H1 (cell line): ENCODE data around the gene HIPK2. TPM values are rescaled to one million over a fixed set of nuclear protein-coding genes. Genes with fewer than 3 reads are reported as not detected.

Experiments used
- CTCF ChIA-PET: fragments of 300-600 bp; sonication (Branson Sonifier 250); formaldehyde crosslinking; loops from one replicate; lab custom pipeline; 2021; ENCODE audit not compliant: partially characterized antibody; lab: Charles Lee
- POLR2A ChIA-PET: fragments of 300-600 bp; sonication (Branson Sonifier 250); formaldehyde crosslinking; loops from one replicate; lab custom pipeline; 2021; ENCODE audit warnings: inconsistent platforms; ENCODE audit not compliant: partially characterized antibody; lab: Charles Lee
- DNase-seq, 2 experiments: peaks; one replicate each; pipeline versions ENCODE4 v3.0.0 to v3.0.0-alpha.2; 2010 to 2022; ENCODE audit warnings: low spot score in 2 of 2, low read depth in 1 of 2, mixed read lengths in 1 of 2
- FAIRE-seq: peaks from 2 replicates; lab custom pipeline; 2011; peaks lifted over from hg19 to GRCh38; lab: Jason Lieb, UNC
- H2AFZ ChIP-seq: 2 replicates; pipeline ENCODE4 v1.8.1; 2012; ENCODE audit warnings: low read length, inconsistent platforms
- H2AK5ac ChIP-seq: 2 replicates; pipeline ENCODE4 v1.6.1; 2013; ENCODE audit warnings: low read depth, low read length
- H2BK120ac ChIP-seq: replicated peaks from 2 replicates; pipeline ENCODE3; 2013; ENCODE audit warnings: low read depth, low read length, inconsistent platforms
- H2BK12ac ChIP-seq: 2 replicates; pipeline ENCODE4 v1.6.1; 2013; ENCODE audit warnings: low read depth, low read length
- H2BK15ac ChIP-seq: 2 replicates; pipeline ENCODE4 v1.6.1; 2013; ENCODE audit warnings: low read length
- H2BK20ac ChIP-seq: 2 replicates; pipeline ENCODE4 v1.6.1; 2013; ENCODE audit warnings: low read length
- H2BK5ac ChIP-seq: 2 replicates; pipeline ENCODE4 v1.6.1; 2013; ENCODE audit warnings: low read depth, low read length
- H3K14ac ChIP-seq: 2 replicates; pipeline ENCODE4 v1.6.1; 2013; ENCODE audit warnings: inconsistent platforms; ENCODE audit not compliant: insufficient read length
- H3K18ac ChIP-seq: 2 replicates; pipeline ENCODE4 v1.6.1; 2013; ENCODE audit warnings: low read length; ENCODE audit errors: extremely low read depth
- H3K23ac ChIP-seq: 2 replicates; pipeline ENCODE4 v1.6.1; 2013; ENCODE audit warnings: inconsistent platforms; ENCODE audit not compliant: insufficient read length
- H3K23me2 ChIP-seq: 2 replicates; pipeline ENCODE4 v1.6.1; 2013; ENCODE audit warnings: low read depth, low read length
- H3K27ac ChIP-seq: 2 replicates; pipeline ENCODE4 v1.6.1; 2011; ENCODE audit warnings: low read depth, low read length, inconsistent platforms
- H3K27me3 ChIP-seq, 4 experiments: replicated peaks in 1 of 4; 1 replicate in 1 of 4; 2 replicates in 3 of 4; pipeline versions ENCODE4 v1.6.1 to v1.8.1; 2011 to 2013; ENCODE audit warnings: low read length in 3 of 4, mild to moderate bottlenecking in 3 of 4, inconsistent platforms in 2 of 4, mixed read lengths in 2 of 4, moderate library complexity in 1 of 4; ENCODE audit not compliant: control insufficient read depth in 3 of 4, insufficient read depth in 3 of 4; ENCODE audit errors: extremely low read depth in 1 of 4
- H3K36me3 ChIP-seq, 4 experiments: 2 replicates each; pipeline versions ENCODE4 v1.6.1 to v1.8.1; 2011 to 2013; ENCODE audit warnings: mild to moderate bottlenecking in 4 of 4, low read length in 3 of 4, moderate library complexity in 2 of 4, control low read depth in 1 of 4, inconsistent platforms in 1 of 4; ENCODE audit not compliant: insufficient read depth in 4 of 4, control insufficient read depth in 2 of 4
- H3K4ac ChIP-seq: replicated peaks from 2 replicates; pipeline ENCODE3; 2013; ENCODE audit warnings: low read length, low read depth, mixed read lengths, inconsistent platforms; ENCODE audit not compliant: insufficient read length
- H3K4me1 ChIP-seq, 4 experiments: replicated peaks in 1 of 4; 1 replicate in 1 of 4; 2 replicates in 3 of 4; pipeline versions ENCODE4 v1.6.1 to v1.8.1; 2011 to 2013; ENCODE audit warnings: low read length in 3 of 4, inconsistent platforms in 2 of 4, mixed read lengths in 1 of 4; ENCODE audit not compliant: insufficient read depth in 4 of 4, control insufficient read depth in 3 of 4
- H3K4me2 ChIP-seq, 2 experiments: 2 replicates each; pipeline versions ENCODE4 v1.6.1 to v1.8.1; 2011 to 2013; ENCODE audit warnings: low read depth in 2 of 2, low read length in 2 of 2, control low read depth in 1 of 2, inconsistent platforms in 1 of 2, mild to moderate bottlenecking in 1 of 2; ENCODE audit not compliant: insufficient read depth in 1 of 2
- H3K4me3 ChIP-seq, 4 experiments: fragments of 200-600, 300-600 bp in 1 of 4; sonication (generic), shearing (Covaris generic), sonication (Bioruptor Twin) in 1 of 4; 2 replicates each; pipeline versions ENCODE4 v1.5.1 to v1.8.1; 2011 to 2016; ENCODE audit warnings: low read length in 4 of 4, low read depth in 3 of 4, control low read depth in 2 of 4, inconsistent platforms in 2 of 4, mild to moderate bottlenecking in 2 of 4, mixed read lengths in 1 of 4, moderate library complexity in 1 of 4; ENCODE audit not compliant: insufficient read depth in 2 of 4; ENCODE audit errors: extremely low read depth in 1 of 4
- H3K56ac ChIP-seq: replicated peaks from 2 replicates; pipeline ENCODE3; 2013; ENCODE audit warnings: low read depth, mild to moderate bottlenecking, mixed read lengths, low read length, inconsistent platforms; ENCODE audit not compliant: insufficient read length
- H3K79me1 ChIP-seq: 2 replicates; pipeline ENCODE4 v1.6.1; 2013; ENCODE audit warnings: low read depth, low read length, control low read depth
- H3K79me2 ChIP-seq, 2 experiments: 2 replicates each; pipeline versions ENCODE4 v1.6.1 to v1.8.1; 2012 to 2013; ENCODE audit warnings: low read length in 2 of 2, mild to moderate bottlenecking in 2 of 2, inconsistent platforms in 1 of 2; ENCODE audit not compliant: insufficient read depth in 2 of 2, control insufficient read depth in 1 of 2
- H3K9ac ChIP-seq, 4 experiments: replicated peaks in 1 of 4; 1 replicate in 1 of 4; 2 replicates in 3 of 4; pipeline versions ENCODE4 v1.6.1 to v1.8.1; 2011 to 2013; ENCODE audit warnings: low read depth in 3 of 4, low read length in 3 of 4, control low read depth in 2 of 4, mild to moderate bottlenecking in 2 of 4, moderate library complexity in 2 of 4, inconsistent platforms in 1 of 4; ENCODE audit errors: extremely low read depth in 1 of 4
- H3K9me3 ChIP-seq, 2 experiments: 2 replicates each; pipeline versions ENCODE4 v1.6.1 to v1.8.1; 2012 to 2013; ENCODE audit warnings: mild to moderate bottlenecking in 2 of 2, moderate library complexity in 2 of 2, control low read depth in 1 of 2, inconsistent platforms in 1 of 2, low read depth in 1 of 2, low read length in 1 of 2, mixed read lengths in 1 of 2; ENCODE audit not compliant: insufficient read depth in 2 of 2
- H4K20me1 ChIP-seq, 2 experiments: replicated peaks in 1 of 2; 2 replicates each; pipeline versions ENCODE3 to v1.8.1; 2011 to 2013; ENCODE audit warnings: inconsistent platforms in 2 of 2, low read length in 2 of 2, mild to moderate bottlenecking in 1 of 2; ENCODE audit not compliant: insufficient read depth in 2 of 2, control insufficient read depth in 1 of 2
- H4K5ac ChIP-seq: 2 replicates; pipeline ENCODE4 v1.6.1; 2013; ENCODE audit warnings: low read length, low read depth, mixed read lengths, inconsistent platforms; ENCODE audit not compliant: insufficient read length
- H4K8ac ChIP-seq: 2 replicates; pipeline ENCODE4 v1.8.0; 2013; ENCODE audit warnings: mild to moderate bottlenecking, moderate library complexity, low read length, inconsistent platforms; ENCODE audit not compliant: insufficient read depth; ENCODE audit errors: extremely low read depth
- H4K91ac ChIP-seq: replicated peaks from 2 replicates; pipeline ENCODE3; 2013; ENCODE audit warnings: low read length, mixed read lengths, inconsistent platforms; ENCODE audit not compliant: insufficient read length
- ATF2 ChIP-seq: IDR thresholded peaks from 2 replicates; pipeline ENCODE4 v1.6.1; 2012; ENCODE audit warnings: low read length, inconsistent platforms
- BRCA1 ChIP-seq: IDR thresholded peaks from 2 replicates; pipeline ENCODE4 v1.6.1; 2012; ENCODE audit warnings: low read depth, low read length, improper control_type of control experiment
- CBX8 ChIP-seq: fragments of 300-800, 300-1000 bp; sonication (generic); IDR thresholded peaks from 2 replicates; pipeline ENCODE4 v1.7.1; 2016; ENCODE audit warnings: low read depth, low read length, borderline replicate concordance
- CEBPB ChIP-seq: IDR thresholded peaks from 2 replicates; pipeline ENCODE4 v1.6.1; 2012; ENCODE audit warnings: low read depth, low read length
- KDM1A ChIP-seq: fragments of 200-600, 300-600 bp; sonication (generic); IDR thresholded peaks from 2 replicates; pipeline ENCODE4 v1.7.1; 2016; ENCODE audit warnings: mild to moderate bottlenecking, low read length, borderline replicate concordance
- KDM4A ChIP-seq: IDR thresholded peaks from one replicate; pipeline ENCODE4 v1.7.1; 2012; ENCODE audit warnings: low read depth, mild to moderate bottlenecking, moderate library complexity, low read length, inconsistent platforms; ENCODE audit not compliant: severe bottlenecking
- RNF2 ChIP-seq: fragments of 200-900, 300-1000 bp; sonication (generic); IDR thresholded peaks from 2 replicates; pipeline ENCODE4 v1.7.1; 2016; ENCODE audit warnings: borderline replicate concordance, low read depth, mild to moderate bottlenecking, antibody characterized with exemption, low read length; ENCODE audit not compliant: poor library complexity, severe bottlenecking; ENCODE audit errors: missing control alignments
- SP2 ChIP-seq: IDR thresholded peaks from 2 replicates; pipeline ENCODE4 v1.6.1; 2012; ENCODE audit warnings: mild to moderate bottlenecking, low read length, inconsistent platforms
- WGBS, 2 experiments: shearing (Covaris generic) in 1 of 2; methylation state at CpG; one replicate each; pipeline versions ENCODE4 v1.1.6 to v1.1.7; 2013 to 2015; ENCODE audit warnings: low lambda C conversion rate in 2 of 2, mixed read lengths in 2 of 2, inconsistent platforms in 1 of 2, low coverage in 1 of 2, missing lambda C conversion rate in 1 of 2; ENCODE audit not compliant: insufficient replicate concordance in 2 of 2, insufficient coverage in 1 of 2, insufficient read length in 1 of 2; ENCODE audit errors: extremely low coverage in 1 of 2, missing lambda C conversion rate in 1 of 2; 5-methylcytosine and 5-hydroxymethylcytosine counted together
- polyA plus RNA-seq, 7 experiments: library from polyadenylated mRNA; depleted of rRNA in 3 of 7; stranded (reverse) in 5 of 7; unstranded in 2 of 7; fragments of >200 nt in 5 of 7; fragments of 200-250 nt in 2 of 7; gene quantifications; 1 replicate in 5 of 7; 2 replicates in 1 of 7; 4 replicates in 1 of 7; pipeline versions ENCODE4 v1.2.1 to v1.2.3, GENCODE V29; 2011 to 2013; ENCODE audit warnings: missing spikeins in 2 of 7, mixed read lengths in 2 of 7
- total RNA-seq: library from RNA; stranded (reverse); fragmentation: NEBNext Ultra II Directional; extraction: Animal tissue kit (Norgen Biotek cat#: 25700); gene quantifications from 2 replicates; pipeline ENCODE4 v1.2.1, GENCODE V29; 2021

Gene HIPK2
- total and polyA plus RNA-seq, 2 of the 8 experiments (the other 6 are each of a cell fraction or from before 2014, with no cell fraction given): 8.3 to 24.3 TPM

DNA sequence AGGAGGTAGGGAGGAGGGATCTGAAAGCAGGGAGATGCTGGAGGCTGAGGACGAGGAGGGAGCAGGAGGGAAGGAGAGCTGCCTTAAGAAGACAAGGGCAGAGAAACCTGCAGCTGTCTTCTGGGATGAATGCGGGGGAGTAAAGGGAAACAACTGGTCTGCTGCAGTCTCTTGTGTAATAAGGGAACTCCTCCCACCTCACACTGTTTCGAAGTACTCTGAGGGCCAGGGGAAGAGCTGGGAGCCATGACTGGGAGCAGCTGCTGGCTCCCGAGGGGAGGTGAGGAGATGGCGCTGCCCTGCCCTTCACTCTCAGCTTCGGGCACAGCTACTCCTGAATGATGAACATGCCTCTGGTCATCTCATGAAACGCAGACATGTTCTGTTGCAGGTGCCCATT, 189.2 kb downstream of the HIPK2 start:
- FAIRE-seq (no peak), DNase-seq (peak in 1 of 2 experiments; percentile 41)
- H3K4ac ChIP-seq: no peak overlapping the region
- no peaks in the 10 kb centered on the region for H3K79me2 ChIP-seq
- H3K4me1 ChIP-seq: no peaks in the 10 kb centered on the region; a peak in 1 of 7 replicates
- CTCF ChIA-PET: interaction anchor here (0.8 to 5.0 kb wide), 13 partner anchors 9 to 414 kb away, joined by 3 to 51 read pairs (median 5); no protein-coding TSS in a partner anchor
- no peaks in the 10 kb centered on the region for H3K79me1 ChIP-seq
- TF ChIP-seq ATF2 (no peak), BRCA1 (no peak), KDM4A (no peak), CBX8 (no peak), SP2 (no peak), RNF2 (no peak), KDM1A (no peak), CEBPB (peak; percentile 60)
- H4K20me1 ChIP-seq: no peaks in the 10 kb centered on the region
- H3K14ac ChIP-seq: no peak overlapping the region
- no peak overlapping the region for H3K4me3 ChIP-seq
- no peak overlapping the region for H3K23ac ChIP-seq
- no peak overlapping the region for H2AFZ ChIP-seq
- no peak overlapping the region for H2BK12ac ChIP-seq
- no peak overlapping the region for H2BK5ac ChIP-seq
- H3K9ac ChIP-seq: no peak overlapping the region
- no peaks in the 10 kb centered on the region for H3K9me3 ChIP-seq
- no peak overlapping the region for H3K27ac ChIP-seq
- peak overlapping the region; percentile 4; the same call in 1 of the 2 replicates for H2BK15ac ChIP-seq
- H4K91ac ChIP-seq: no peak overlapping the region
- no peak overlapping the region for H4K5ac ChIP-seq
- H3K27me3 ChIP-seq: no peaks in the 10 kb centered on the region
- no peak overlapping the region for H3K18ac ChIP-seq
- H2AK5ac ChIP-seq: no peak overlapping the region
- no peaks in the 10 kb centered on the region for H3K36me3 ChIP-seq
- H2BK20ac ChIP-seq: no peak overlapping the region
- POLR2A ChIA-PET: interaction anchor here (0.8 to 1.3 kb wide), 2 partner anchors 16 to 90 kb away, joined by 3 to 5 read pairs; no protein-coding TSS in a partner anchor
- 82% methylated on average over 7 of the region's 7 CpGs; no CpG with 5 or more reads in 1 of the 2 experiments for WGBS, 2 experiments
- no peak overlapping the region for H3K4me2 ChIP-seq
- H3K56ac ChIP-seq: no peak overlapping the region
- no peaks in the 10 kb centered on the region for H3K23me2 ChIP-seq
- no peak overlapping the region for H2BK120ac ChIP-seq
- H4K8ac ChIP-seq: no peak overlapping the region
